Fibroblast of mammary gland (primary cell): Measurements from ENCODE around the gene TUT7.
A peak's percentile ranks its signal among the peaks of the same experiment; 100 is the strongest.
"Not testable (repeated sequence)": the region's sequence is repeated elsewhere in the genome, so short reads cannot be mapped to it uniquely, and the experiment has no call there.

ENCODE experiments used
- DNase-seq: peaks from one replicate; pipeline ENCODE4 v3.0.0-alpha.2; 2010; ENCODE audit warnings: low read depth
- H3K4me3 ChIP-seq: 2 replicates; pipeline ENCODE4 v1.5.1; 2011; ENCODE audit warnings: low read depth, mild to moderate bottlenecking, low read length, moderate library complexity; ENCODE audit not compliant: control insufficient read depth
- TF ChIP-seq, protein P1 (sequence below): conservative IDR thresholded peaks from 2 replicates; pipeline ENCODE4 v1.5.1; 2011; ENCODE audit warnings: low read depth, low read length, inconsistent platforms; ENCODE audit not compliant: control insufficient read depth, insufficient read depth

TUT7 gene

DNA sequence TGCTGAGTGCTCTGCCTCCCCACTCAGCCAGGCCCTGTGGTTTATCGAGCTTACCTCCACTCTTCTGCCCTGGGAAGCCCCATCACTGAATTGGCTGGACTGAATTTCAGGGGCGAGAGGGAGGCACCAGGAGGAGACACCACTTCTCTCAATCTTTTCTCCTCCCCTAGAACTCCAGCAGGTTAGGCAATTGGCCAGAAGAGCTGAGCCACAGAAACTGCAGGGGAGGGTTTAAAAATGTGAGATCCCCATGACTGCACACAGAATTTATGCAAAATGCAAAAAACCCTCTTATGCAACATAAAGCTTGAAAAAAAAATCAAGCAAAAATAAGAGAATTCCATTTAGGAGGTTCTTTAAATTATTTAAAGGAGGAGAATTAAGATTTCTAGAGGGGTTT lies 29.9 kb downstream of the TUT7 start:
- TF ChIP-seq, protein P1, sequence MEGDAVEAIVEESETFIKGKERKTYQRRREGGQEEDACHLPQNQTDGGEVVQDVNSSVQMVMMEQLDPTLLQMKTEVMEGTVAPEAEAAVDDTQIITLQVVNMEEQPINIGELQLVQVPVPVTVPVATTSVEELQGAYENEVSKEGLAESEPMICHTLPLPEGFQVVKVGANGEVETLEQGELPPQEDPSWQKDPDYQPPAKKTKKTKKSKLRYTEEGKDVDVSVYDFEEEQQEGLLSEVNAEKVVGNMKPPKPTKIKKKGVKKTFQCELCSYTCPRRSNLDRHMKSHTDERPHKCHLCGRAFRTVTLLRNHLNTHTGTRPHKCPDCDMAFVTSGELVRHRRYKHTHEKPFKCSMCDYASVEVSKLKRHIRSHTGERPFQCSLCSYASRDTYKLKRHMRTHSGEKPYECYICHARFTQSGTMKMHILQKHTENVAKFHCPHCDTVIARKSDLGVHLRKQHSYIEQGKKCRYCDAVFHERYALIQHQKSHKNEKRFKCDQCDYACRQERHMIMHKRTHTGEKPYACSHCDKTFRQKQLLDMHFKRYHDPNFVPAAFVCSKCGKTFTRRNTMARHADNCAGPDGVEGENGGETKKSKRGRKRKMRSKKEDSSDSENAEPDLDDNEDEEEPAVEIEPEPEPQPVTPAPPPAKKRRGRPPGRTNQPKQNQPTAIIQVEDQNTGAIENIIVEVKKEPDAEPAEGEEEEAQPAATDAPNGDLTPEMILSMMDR, result no peak
- H3K4me3 ChIP-seq, result no peak overlapping the region
- DNase-seq, result peak; percentile 73

DNA sequence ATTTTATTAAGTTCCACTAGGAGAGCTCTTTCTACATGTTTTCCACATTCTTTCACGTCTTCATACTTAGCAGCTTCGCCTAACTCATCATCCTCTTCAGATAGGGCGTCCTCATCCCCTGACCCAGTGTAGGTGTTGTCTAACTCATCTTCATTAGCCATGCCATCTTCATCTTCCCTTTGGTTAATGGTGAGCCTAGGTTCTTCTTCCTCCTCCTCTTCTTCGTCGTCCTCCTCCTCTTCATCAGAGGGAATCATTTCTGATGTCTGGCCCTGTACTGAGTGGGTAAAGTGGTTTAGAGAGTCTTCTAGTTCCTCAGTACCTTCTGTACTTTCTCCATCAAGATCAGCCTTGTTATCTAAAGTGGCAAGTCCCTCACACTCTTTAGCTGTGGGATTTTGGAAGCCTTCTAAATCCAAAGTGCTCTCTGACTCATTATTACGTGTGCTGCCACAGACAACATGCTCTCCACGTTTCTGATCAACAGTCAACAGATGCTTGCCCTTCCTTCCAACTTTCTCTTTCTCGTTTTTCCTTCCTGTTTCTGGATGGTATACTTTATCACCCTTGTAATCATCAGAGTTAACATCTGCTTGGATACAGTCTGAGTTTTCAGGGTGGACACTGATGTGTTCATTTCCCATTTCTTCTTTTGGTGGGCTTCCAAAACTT lies 31.1 kb downstream of the TUT7 start:
- TF ChIP-seq, protein P1, result no peak
- no peak overlapping the region for H3K4me3 ChIP-seq
- DNase-seq, result peak; percentile 93

DNA sequence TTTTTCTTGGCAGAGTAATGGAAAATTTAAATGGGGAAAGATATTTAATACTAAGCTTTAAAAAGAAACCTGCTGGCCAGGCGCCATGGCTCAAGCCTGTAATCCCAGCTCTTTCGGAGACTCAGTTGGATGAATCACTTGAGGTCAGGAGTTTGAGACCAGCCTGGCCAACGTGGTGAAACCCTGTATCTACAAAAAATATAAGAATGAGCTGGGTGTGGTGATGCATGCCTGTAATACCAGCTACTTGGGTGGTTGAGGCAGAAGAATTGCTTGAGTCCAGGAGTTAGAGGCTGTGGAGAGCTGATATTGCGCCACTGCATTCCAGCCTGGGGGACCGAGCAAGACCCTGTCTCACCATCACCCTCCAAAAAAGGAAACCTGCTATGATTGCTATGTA lies 32.8 kb downstream of the TUT7 start:
- TF ChIP-seq, protein P1, result no peak
- peak; percentile 83 for DNase-seq
- H3K4me3 ChIP-seq, result no peak overlapping the region

DNA sequence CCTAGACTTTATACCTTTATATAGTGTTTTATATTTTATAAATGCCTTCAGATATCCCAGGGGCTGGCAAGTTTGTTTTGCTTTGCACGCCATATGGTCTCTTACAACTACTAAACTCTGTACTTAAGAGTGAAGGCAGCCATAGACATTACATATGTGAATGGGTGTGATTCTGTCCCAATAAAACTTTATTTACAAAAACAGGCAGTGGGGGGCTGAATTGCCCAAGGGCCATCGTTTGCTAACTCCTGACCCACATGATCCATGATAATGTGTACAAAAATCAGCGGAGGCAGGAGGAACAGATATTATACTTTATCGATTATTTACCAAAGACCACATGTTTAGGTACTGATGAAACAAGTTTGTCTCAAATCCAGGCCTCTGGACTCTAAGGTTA lies 36.0 kb downstream of the TUT7 start:
- DNase-seq, result no peak
- TF ChIP-seq, protein P1, result no peak
- no peak overlapping the region for H3K4me3 ChIP-seq

GRCh38 chr9:86315078-86315477 lies 39.1 kb downstream of the TUT7 start:
- DNase-seq, result no peak
- H3K4me3 ChIP-seq, result no peak overlapping the region
- TF ChIP-seq, protein P1, result no peak

- not testable (repeated sequence) for H3K4me3 ChIP-seq, DNase-seq
These were observed 41.3 kb downstream of the TUT7 start for GRCh38 chr9:86312959-86313358.

DNA sequence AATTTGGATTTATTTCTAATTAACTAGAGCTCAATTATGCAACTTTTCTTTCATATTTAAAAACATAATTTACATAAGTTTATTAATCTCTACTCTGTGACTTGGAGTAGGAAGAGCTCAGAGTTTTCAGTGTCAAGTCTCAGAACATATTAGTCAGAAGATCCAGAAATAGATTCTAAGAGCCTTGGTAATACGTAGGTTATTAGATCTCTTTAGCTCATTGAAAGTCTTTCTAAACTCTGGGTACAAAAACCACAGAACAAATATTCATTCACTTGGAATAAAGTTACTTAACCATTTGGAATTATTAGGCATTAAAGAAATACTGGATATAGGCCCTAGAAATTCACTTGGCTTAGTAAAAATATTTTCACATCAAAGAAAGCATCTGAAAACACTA lies 45.5 kb downstream of the TUT7 start:
- no peak for DNase-seq
- H3K4me3 ChIP-seq, result no peak overlapping the region
- TF ChIP-seq, protein P1, result no peak
